Endothelial cell of umbilical vein (primary cell): ENCODE results near the gene MCTP2. TPM values are rescaled to one million over a fixed set of nuclear protein-coding genes. Genes with fewer than 3 reads are reported as not detected.

Source experiments
- BruUV-seq: library from RNA; stranded (reverse); fragments of 400-500 nt; replicated peaks from 2 replicates; lab custom pipeline; 2021; lab: Mats Ljungman, UMichigan
- CTCF ChIA-PET: fragments of 300-600, 350-600 bp; sonication (Branson Sonifier 250); formaldehyde crosslinking; loops from one replicate; lab custom pipeline; 2021; ENCODE audit warnings: antibody characterized with exemption, inconsistent platforms; lab: Charles Lee
- POLR2A ChIA-PET: fragments of 300-600, 350-600 bp; sonication (Branson Sonifier 250); formaldehyde crosslinking; loops from one replicate; lab custom pipeline; 2021; ENCODE audit warnings: antibody characterized with exemption, inconsistent platforms; lab: Charles Lee
- DNase-seq: peaks from one replicate; pipeline ENCODE4 v3.0.0-alpha.2; 2011; ENCODE audit warnings: low read depth, low spot score
- FAIRE-seq: peaks from 2 replicates; lab custom pipeline; 2011; peaks lifted over from hg19 to GRCh38; lab: Jason Lieb, UNC
- H2AFZ ChIP-seq: 2 replicates; pipeline ENCODE4 v1.6.0; 2012; ENCODE audit warnings: low read depth, low read length, control low read depth, inconsistent platforms
- H3K27ac ChIP-seq: 2 replicates; pipeline ENCODE4 v1.5.1; 2011; ENCODE audit warnings: low read depth, mild to moderate bottlenecking, control low read depth, low read length, moderate library complexity; ENCODE audit not compliant: insufficient read depth
- H3K27me3 ChIP-seq, 2 experiments: 2 replicates each; pipeline versions ENCODE4 v1.6.0 to v1.6.1; 2011; ENCODE audit warnings: low read length in 2 of 2, mixed read lengths in 1 of 2; ENCODE audit not compliant: control insufficient read depth in 2 of 2, insufficient read depth in 2 of 2
- H3K36me3 ChIP-seq, 2 experiments: 2 replicates in 1 of 2; 3 replicates in 1 of 2; pipeline ENCODE4 v1.5.1; 2011; ENCODE audit warnings: low read length in 2 of 2, mild to moderate bottlenecking in 1 of 2, moderate library complexity in 1 of 2; ENCODE audit not compliant: control insufficient read depth in 2 of 2, insufficient read depth in 2 of 2; ENCODE audit errors: extremely low read depth in 1 of 2
- H3K4me1 ChIP-seq: 3 replicates; pipeline ENCODE4 v1.5.1; 2011; ENCODE audit warnings: mild to moderate bottlenecking, low read length; ENCODE audit not compliant: control insufficient read depth, insufficient read depth; ENCODE audit errors: extremely low read depth
- H3K4me2 ChIP-seq: 2 replicates; pipeline ENCODE4 v1.6.1; 2011; ENCODE audit warnings: low read length, control low read depth, mixed read lengths; ENCODE audit not compliant: insufficient read depth
- H3K4me3 ChIP-seq, 3 experiments: fragments of 200-600 bp in 1 of 3; sonication (generic), shearing (Covaris generic) in 1 of 3; replicated peaks in 1 of 3; 2 replicates each; pipeline ENCODE4 v1.5.1; 2011 to 2016; ENCODE audit warnings: control low read depth in 3 of 3, low read length in 3 of 3, mild to moderate bottlenecking in 2 of 3, inconsistent platforms in 1 of 3, low read depth in 1 of 3, moderate library complexity in 1 of 3; ENCODE audit not compliant: insufficient read depth in 1 of 3
- H3K79me2 ChIP-seq: 2 replicates; pipeline ENCODE4 v1.6.0; 2012; ENCODE audit warnings: low read length, inconsistent platforms; ENCODE audit not compliant: control insufficient read depth, insufficient read depth
- H3K9ac ChIP-seq: replicated peaks from 2 replicates; pipeline ENCODE3; 2011; ENCODE audit warnings: low read length, control low read depth; ENCODE audit not compliant: insufficient read depth; ENCODE audit errors: extremely low read depth
- H3K9me1 ChIP-seq: replicated peaks from 3 replicates; pipeline ENCODE4 v1.6.0; 2011; ENCODE audit warnings: mild to moderate bottlenecking, low read length; ENCODE audit not compliant: control insufficient read depth, insufficient read depth; ENCODE audit errors: extremely low read depth
- H3K9me3 ChIP-seq: replicated peaks from 2 replicates; pipeline ENCODE4 v1.5.1; 2012; ENCODE audit warnings: low read length, inconsistent platforms; ENCODE audit not compliant: control insufficient read depth, insufficient read depth
- H4K20me1 ChIP-seq: replicated peaks from 2 replicates; pipeline ENCODE3; 2011; ENCODE audit warnings: mild to moderate bottlenecking, low read length; ENCODE audit not compliant: control insufficient read depth, insufficient read depth; ENCODE audit errors: extremely low read depth
- EZH2 ChIP-seq: IDR thresholded peaks from 2 replicates; pipeline ENCODE4 v1.6.1; 2012; ENCODE audit warnings: borderline replicate concordance, low read depth, mild to moderate bottlenecking, moderate library complexity, low read length, inconsistent platforms; ENCODE audit not compliant: severe bottlenecking
- FOS ChIP-seq: IDR thresholded peaks from 2 replicates; pipeline ENCODE4 v1.6.1; 2011; ENCODE audit warnings: mild to moderate bottlenecking, low read length, moderate library complexity, borderline replicate concordance; ENCODE audit not compliant: insufficient read depth
- GATA2 ChIP-seq: IDR thresholded peaks from 2 replicates; pipeline ENCODE4 v1.7.0; 2011; ENCODE audit warnings: low read depth, mild to moderate bottlenecking, moderate library complexity, mixed read lengths, low read length; ENCODE audit not compliant: insufficient read length, insufficient read depth
- JUN ChIP-seq: IDR thresholded peaks from 2 replicates; pipeline ENCODE4 v1.6.1; 2011; ENCODE audit warnings: borderline replicate concordance, low read depth; ENCODE audit not compliant: insufficient read length, insufficient read depth
- MAX ChIP-seq: IDR thresholded peaks from 2 replicates; pipeline ENCODE4 v1.6.1; 2011; ENCODE audit not compliant: insufficient read depth, insufficient read length
- MYC ChIP-seq: IDR thresholded peaks from one replicate; pipeline ENCODE4 v1.6.1; 2011; ENCODE audit warnings: mild to moderate bottlenecking, low read depth, low read length
- POLR2A ChIP-seq: IDR thresholded peaks from 2 replicates; pipeline ENCODE4 v1.6.1; 2012; ENCODE audit warnings: low read depth, mild to moderate bottlenecking, control low read depth, low read length
- POLR2AphosphoS5 ChIP-seq: IDR thresholded peaks from 2 replicates; pipeline ENCODE4 v1.6.1; 2012; ENCODE audit warnings: low read depth, mild to moderate bottlenecking, control low read depth, low read length, moderate library complexity; ENCODE audit not compliant: insufficient read depth
- dilution Hi-C: fragments of 300-500 bp; cut with MboI; formaldehyde crosslinking; loops from one replicate; pipeline ENCODE4 v1.15.0; 2019; ENCODE audit warnings: low sequenced_read_pairs; ENCODE audit not compliant: extremely low pct_ligation_motif_present
- intact Hi-C: fragments of 100-400 bp; cut with micrococcal nuclease; formaldehyde crosslinking; loops from one replicate; pipeline ENCODE4 v1.10.0; 2022
- polyA plus RNA-seq, 4 experiments: library from polyadenylated mRNA; depleted of rRNA in 3 of 4; stranded (reverse) in 3 of 4; unstranded in 1 of 4; fragments of >200 nt; gene quantifications; 2 replicates each; pipeline versions ENCODE4 v1.2.1 to v1.2.3, GENCODE V29; 2011 to 2012; ENCODE audit warnings: missing spikeins in 1 of 4
- total RNA-seq: library from RNA; stranded (reverse); gene quantifications from 2 replicates; pipeline ENCODE4 v1.2.3, GENCODE V29; 2021
- TF ChIP-seq, protein P1 (sequence below), 2 donors: IDR thresholded peaks; 1 replicate in 1 of 2; 2 replicates in 1 of 2; pipeline ENCODE4 v1.5.1; 2011; ENCODE audit warnings: low read length in 2 of 2, mild to moderate bottlenecking in 2 of 2, moderate library complexity in 2 of 2, control low read depth in 1 of 2, inconsistent platforms in 1 of 2, low read depth in 1 of 2; ENCODE audit not compliant: insufficient read depth in 1 of 2; ENCODE audit errors: extremely low read depth in 1 of 2

Gene MCTP2
- total and polyA plus RNA-seq, 2 donors (not counting 3 experiments of a cell fraction or from before 2014, with no cell fraction given), result 0.01 to 0.75 TPM

DNA sequence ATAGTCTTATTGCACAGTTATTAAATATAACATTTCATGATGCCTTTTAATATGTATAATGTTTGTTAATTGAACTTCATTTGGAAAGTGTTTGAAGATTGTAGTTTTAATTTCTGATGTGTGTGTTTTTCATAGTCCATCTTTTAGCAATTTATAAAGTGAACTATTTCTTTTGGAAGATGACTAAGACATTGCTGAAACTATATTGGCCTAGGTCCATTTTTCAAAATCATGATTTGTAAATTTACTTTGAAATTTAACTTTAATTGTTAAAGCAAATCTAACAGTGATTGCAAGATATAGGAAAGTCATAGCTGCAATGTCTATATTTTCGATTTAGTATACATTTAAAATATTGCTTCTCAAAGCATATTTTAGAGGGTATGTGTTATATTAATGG, 30.8 kb downstream of the MCTP2 start:
- dilution Hi-C loops (no loop called here), intact Hi-C loops (no loop called here)
- no peak overlapping the region for H2AFZ ChIP-seq
- H3K27me3 ChIP-seq, result no peaks in the 10 kb centered on the region
- POLR2A ChIA-PET, result no interaction called here
- no peaks in the 10 kb centered on the region for H4K20me1 ChIP-seq
- H3K79me2 ChIP-seq, result no peaks in the 10 kb centered on the region
- no peaks in the 10 kb centered on the region for H3K9me1 ChIP-seq
- H3K36me3 ChIP-seq, result no peaks in the 10 kb centered on the region
- FAIRE-seq (no peak), DNase-seq (no peak)
- no TSS peak for BruUV-seq
- TF ChIP-seq MAX, result no peak
- CTCF ChIA-PET, result no interaction called here
- H3K4me2 ChIP-seq, result no peak overlapping the region
- H3K4me3 ChIP-seq, result no peak overlapping the region
- no peaks in the 10 kb centered on the region for H3K4me1 ChIP-seq
- H3K27ac ChIP-seq, result no peak overlapping the region
- H3K9ac ChIP-seq, result no peak overlapping the region
- H3K9me3 ChIP-seq, result no peaks in the 10 kb centered on the region

DNA sequence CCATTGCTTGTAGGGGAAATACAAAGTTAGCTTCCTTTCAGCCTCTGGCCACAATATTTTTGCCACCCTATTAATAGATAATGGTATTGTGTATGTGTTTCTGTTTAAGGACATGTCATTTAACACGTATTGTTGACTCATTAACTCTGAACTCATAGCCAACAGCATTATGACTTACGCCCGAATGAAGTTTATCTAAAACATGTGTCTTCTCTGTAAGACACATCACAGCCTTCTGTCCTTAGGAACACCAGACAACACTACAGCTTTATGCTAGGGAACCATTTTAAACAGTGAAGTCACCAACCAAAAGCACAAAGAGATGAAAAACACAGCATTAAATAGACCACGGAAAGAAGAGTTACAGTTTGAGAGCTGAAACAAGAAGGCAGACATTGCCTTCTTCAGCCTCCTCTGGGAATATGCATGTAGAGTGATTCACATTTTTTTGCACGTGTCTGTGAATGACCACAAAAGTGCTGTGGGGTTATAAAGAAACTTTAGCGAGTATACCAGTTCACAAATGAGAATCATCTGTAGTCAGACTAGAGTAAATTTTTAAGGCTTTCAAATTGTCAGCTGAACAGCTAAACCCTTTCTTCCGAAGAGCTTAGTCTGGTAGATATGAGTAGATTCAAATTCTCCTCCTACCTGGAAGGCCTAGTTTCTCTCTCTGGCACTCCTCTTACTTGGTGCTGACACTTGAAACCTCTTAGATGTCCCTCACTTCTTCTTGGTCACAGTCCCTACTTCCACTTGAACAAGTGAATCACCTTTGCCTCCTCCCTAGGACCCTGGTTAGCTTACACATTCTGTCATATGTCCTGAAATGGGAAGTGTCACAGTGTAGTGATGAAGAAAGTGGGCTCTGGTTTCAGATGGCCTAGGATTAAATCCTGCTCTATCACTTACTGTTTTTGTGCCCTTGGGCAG, 32.2 kb downstream of the MCTP2 start:
- dilution Hi-C loops, result no loop called here
- Histone ChIP-seq H3K79me2 (no peaks in the 10 kb centered on the region), H3K9me1 (no peaks in the 10 kb centered on the region), H3K4me3 (no peak overlapping the region), H3K9ac (no peak overlapping the region), H2AFZ (no peak overlapping the region), H3K4me2 (no peak overlapping the region), H3K9me3 (no peaks in the 10 kb centered on the region), H3K27ac (no peak overlapping the region), H3K4me1 (no peaks in the 10 kb centered on the region), H3K36me3 (no peaks in the 10 kb centered on the region), H3K27me3 (no peaks in the 10 kb centered on the region), H4K20me1 (no peaks in the 10 kb centered on the region)
- DNase-seq (no peak), FAIRE-seq (no peak)
- no TSS peak for BruUV-seq
- intact Hi-C loops, result no loop called here
- ChIA-PET POLR2A (no interaction called here), CTCF (no interaction called here)
- TF ChIP-seq, protein P1, sequence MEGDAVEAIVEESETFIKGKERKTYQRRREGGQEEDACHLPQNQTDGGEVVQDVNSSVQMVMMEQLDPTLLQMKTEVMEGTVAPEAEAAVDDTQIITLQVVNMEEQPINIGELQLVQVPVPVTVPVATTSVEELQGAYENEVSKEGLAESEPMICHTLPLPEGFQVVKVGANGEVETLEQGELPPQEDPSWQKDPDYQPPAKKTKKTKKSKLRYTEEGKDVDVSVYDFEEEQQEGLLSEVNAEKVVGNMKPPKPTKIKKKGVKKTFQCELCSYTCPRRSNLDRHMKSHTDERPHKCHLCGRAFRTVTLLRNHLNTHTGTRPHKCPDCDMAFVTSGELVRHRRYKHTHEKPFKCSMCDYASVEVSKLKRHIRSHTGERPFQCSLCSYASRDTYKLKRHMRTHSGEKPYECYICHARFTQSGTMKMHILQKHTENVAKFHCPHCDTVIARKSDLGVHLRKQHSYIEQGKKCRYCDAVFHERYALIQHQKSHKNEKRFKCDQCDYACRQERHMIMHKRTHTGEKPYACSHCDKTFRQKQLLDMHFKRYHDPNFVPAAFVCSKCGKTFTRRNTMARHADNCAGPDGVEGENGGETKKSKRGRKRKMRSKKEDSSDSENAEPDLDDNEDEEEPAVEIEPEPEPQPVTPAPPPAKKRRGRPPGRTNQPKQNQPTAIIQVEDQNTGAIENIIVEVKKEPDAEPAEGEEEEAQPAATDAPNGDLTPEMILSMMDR (IDR thresholded peaks at IDR 0.05; ENCODE audit: extremely low read depth in 1 of 2, insufficient read depth in 1 of 2, low read depth in 1 of 2, low read length in 2 of 2), result no peak
- no peak for TF ChIP-seq MAX
- no peak for TF ChIP-seq MYC
- no peak for TF ChIP-seq POLR2A
- TF ChIP-seq GATA2, result no peak
- no peak for TF ChIP-seq EZH2
- TF ChIP-seq POLR2AphosphoS5, result no peak
- TF ChIP-seq FOS, result no peak
- no peak for TF ChIP-seq JUN
